T follicular helper cell (primary cell): ENCODE results near the gene ATIC.

Source experiments
- DNase-seq: peaks from one replicate; pipeline ENCODE4 v3.0.0-alpha.2; 2020; ENCODE audit warnings: low read depth

Gene ATIC

DNA sequence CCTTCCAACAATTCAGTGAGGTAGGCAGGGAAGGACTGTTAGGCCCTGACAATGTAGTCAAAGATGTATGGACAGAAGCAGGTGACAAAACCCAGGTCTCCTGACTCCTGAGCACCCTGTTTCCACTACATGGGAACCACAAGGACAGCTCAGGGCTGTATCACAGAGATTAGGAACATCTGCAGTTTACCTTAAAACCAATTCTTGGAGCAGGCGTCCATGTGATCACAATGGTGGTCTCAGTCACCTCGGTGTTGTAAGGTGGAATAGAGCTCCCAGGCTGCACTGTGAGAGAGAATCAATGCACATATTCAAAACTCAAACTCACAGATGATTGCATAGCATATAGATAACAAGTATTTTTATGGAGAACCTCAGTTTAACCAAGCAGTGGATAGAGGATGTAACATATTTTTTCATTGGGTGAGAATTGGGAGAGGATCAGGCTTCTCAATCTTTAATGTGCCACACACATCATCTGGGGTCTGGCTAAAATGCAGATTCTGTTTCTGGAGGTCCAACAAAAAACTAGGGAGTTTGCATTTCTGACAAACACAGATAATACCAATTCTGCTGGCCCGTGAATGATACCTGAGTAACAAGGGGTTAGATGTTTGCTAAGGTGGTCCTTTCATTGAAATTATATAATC lies 87.3 kb downstream of the ATIC start:
- DNase-seq = no peak
